Esophagus muscularis mucosa (tissue), 3 donors: ENCODE measurements around the gene CCDC78.

Experiments
- POLR2A ChIP-seq: fragments of 450-650 bp; IDR thresholded peaks from one replicate; pipeline ENCODE4 v1.6.1; 2017; ENCODE audit warnings: antibody characterized with exemption, moderate library complexity, mild to moderate bottlenecking, low read depth
- POLR2AphosphoS5 ChIP-seq, 2 donors: sonication (generic); formaldehyde crosslinking; IDR thresholded peaks; one replicate each; pipeline ENCODE4 v1.6.1; 2017; ENCODE audit warnings: antibody characterized with exemption in 2 of 2
- TF ChIP-seq, protein P1 (sequence below), 3 experiments: fragments of 200-600 bp in 2 of 3; fragments of 450-650 bp in 1 of 3; sonication (generic) in 2 of 3; IDR thresholded peaks; one replicate each; pipeline ENCODE4 v1.5.1; 2017 to 2019; ENCODE audit warnings: antibody characterized with exemption in 3 of 3, mild to moderate bottlenecking in 2 of 3, moderate library complexity in 1 of 3

DNA sequence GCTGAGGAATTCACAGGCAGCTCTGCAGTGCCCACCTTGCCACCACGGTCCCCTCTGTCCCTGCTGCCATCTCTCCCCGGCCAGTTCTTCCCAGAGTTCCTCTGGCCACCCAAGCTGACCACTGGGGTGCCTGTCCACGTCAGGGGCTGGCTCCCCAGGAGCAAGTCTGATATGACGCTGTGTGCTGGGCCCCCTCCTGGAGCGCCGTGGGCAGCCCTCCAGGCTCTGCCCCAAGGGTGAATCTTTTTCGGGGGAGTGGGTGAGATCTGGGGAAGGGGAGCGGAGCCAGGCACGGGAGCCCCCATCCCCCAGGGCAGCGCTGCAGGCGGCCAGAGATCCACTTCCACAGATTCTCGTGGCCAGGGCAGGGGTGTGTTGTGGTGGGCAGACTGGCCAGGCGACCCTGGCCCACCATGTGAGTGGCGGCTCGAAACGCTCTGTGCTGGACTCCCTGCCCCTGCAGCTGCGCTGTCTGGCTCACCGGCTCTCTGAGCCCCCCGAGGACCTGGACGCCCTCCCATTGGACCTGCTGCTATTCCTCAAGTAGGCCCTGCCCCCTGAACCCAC lies 38.0 kb upstream of the CCDC78 start:
- TF ChIP-seq POLR2A, result no peak
- TF ChIP-seq, protein P1, sequence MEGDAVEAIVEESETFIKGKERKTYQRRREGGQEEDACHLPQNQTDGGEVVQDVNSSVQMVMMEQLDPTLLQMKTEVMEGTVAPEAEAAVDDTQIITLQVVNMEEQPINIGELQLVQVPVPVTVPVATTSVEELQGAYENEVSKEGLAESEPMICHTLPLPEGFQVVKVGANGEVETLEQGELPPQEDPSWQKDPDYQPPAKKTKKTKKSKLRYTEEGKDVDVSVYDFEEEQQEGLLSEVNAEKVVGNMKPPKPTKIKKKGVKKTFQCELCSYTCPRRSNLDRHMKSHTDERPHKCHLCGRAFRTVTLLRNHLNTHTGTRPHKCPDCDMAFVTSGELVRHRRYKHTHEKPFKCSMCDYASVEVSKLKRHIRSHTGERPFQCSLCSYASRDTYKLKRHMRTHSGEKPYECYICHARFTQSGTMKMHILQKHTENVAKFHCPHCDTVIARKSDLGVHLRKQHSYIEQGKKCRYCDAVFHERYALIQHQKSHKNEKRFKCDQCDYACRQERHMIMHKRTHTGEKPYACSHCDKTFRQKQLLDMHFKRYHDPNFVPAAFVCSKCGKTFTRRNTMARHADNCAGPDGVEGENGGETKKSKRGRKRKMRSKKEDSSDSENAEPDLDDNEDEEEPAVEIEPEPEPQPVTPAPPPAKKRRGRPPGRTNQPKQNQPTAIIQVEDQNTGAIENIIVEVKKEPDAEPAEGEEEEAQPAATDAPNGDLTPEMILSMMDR (IDR thresholded peaks at IDR 0.05), result no peak
- no peak for TF ChIP-seq POLR2AphosphoS5 (IDR thresholded peaks at IDR 0.05)
